Activated effector memory CD4-positive, alpha-beta T cell treated with anti-CD3 and anti-CD28 coated beads, Interleukin-2, amount 50 U/mL, for 16 hours (primary cell): ENCODE data around the gene LRIT2.
A peak's percentile ranks its signal among the peaks of the same experiment; 100 is the strongest.
"Not testable (repeated sequence)": the region's sequence is repeated elsewhere in the genome, so short reads cannot be mapped to it uniquely, and the experiment has no call there.

Experiments used
- DNase-seq: peaks from one replicate; pipeline ENCODE4 v3.0.0-alpha.2; 2020

LRIT2 gene

GRCh38 chr10:84204610-84205009, 20.7 kb downstream of the LRIT2 start:
- DNase-seq, result peak; percentile 55

- no peak for DNase-seq
Measured at GRCh38 chr10:84204122-84204521, 21.2 kb downstream of the LRIT2 start.

GRCh38 chr10:84202349-84202748, 23.0 kb downstream of the LRIT2 start:
- no peak for DNase-seq

GRCh38 chr10:84201682-84202081, 23.7 kb downstream of the LRIT2 start:
- no peak for DNase-seq

GRCh38 chr10:84201244-84201606, 24.1 kb downstream of the LRIT2 start:
- no peak for DNase-seq

GRCh38 chr10:84200537-84201243, 24.7 kb downstream of the LRIT2 start:
- DNase-seq, result no peak

- no peak for DNase-seq
Measured at GRCh38 chr10:84198206-84198915, 27.0 kb downstream of the LRIT2 start.

- DNase-seq, result no peak
Measured at GRCh38 chr10:84197643-84198042, 27.7 kb downstream of the LRIT2 start.

- DNase-seq, result no peak
Measured at GRCh38 chr10:84196941-84197340, 28.4 kb downstream of the LRIT2 start.

- no peak for DNase-seq
Measured at GRCh38 chr10:84196083-84196482, 29.3 kb downstream of the LRIT2 start.

- no peak for DNase-seq
Measured at GRCh38 chr10:84195044-84195830, 30.1 kb downstream of the LRIT2 start.

- peak; percentile 74 for DNase-seq
Measured at GRCh38 chr10:84194424-84195043, 30.8 kb downstream of the LRIT2 start, which contains the start of gene CDHR1. CDHR1 (plus strand) TSS chr10:84194537; CDS start chr10:84194761, 224 bp downstream.

GRCh38 chr10:84193846-84194423, 31.4 kb downstream of the LRIT2 start:
- no peak for DNase-seq

- DNase-seq, result no peak
Measured at GRCh38 chr10:84193327-84193726, 32.0 kb downstream of the LRIT2 start.

GRCh38 chr10:84191106-84191505, 34.2 kb downstream of the LRIT2 start:
- no peak for DNase-seq

GRCh38 chr10:84190621-84191020, 34.7 kb downstream of the LRIT2 start:
- no peak for DNase-seq

- DNase-seq, result peak; percentile 27
Measured at GRCh38 chr10:84188815-84189214, 36.5 kb downstream of the LRIT2 start.

- peak; percentile 33 for DNase-seq
Measured at GRCh38 chr10:84185526-84186175, 39.7 kb downstream of the LRIT2 start.

- DNase-seq, result peak; percentile 30
Measured at GRCh38 chr10:84184517-84184916, 40.8 kb downstream of the LRIT2 start.

GRCh38 chr10:84181631-84182030, 43.7 kb downstream of the LRIT2 start:
- DNase-seq, result peak; percentile 53

GRCh38 chr10:84180386-84180785, 45.0 kb downstream of the LRIT2 start:
- not testable (repeated sequence) for DNase-seq

GRCh38 chr10:84179059-84179710, 46.2 kb downstream of the LRIT2 start:
- no peak for DNase-seq
